ENCODE results near the gene TPPP2. TPM values are rescaled to one million over a fixed set of nuclear protein-coding genes. Genes with fewer than 3 reads are reported as not detected.

The TPPP2 gene
- total RNA-seq, 1 donor from 2014 or later = not detected

DNA sequence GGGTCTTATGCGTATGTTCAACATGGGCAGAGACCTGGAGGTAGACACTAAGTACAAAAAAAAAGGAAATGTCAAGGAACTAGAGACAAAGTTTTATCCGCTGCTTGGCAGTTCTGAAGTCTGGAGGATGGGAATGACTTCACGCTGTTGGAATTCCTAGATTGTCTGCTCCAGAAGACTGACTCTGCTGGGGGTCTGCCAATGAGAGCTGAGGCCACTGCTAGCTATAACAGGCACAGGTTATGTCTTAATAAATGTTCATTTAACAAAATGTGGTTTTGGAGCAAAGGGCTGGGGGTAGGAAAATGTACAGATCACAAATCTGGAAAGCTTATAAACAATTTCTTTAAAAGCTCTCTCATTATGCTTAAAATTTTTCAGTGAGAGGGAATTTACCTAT lies 33.5 kb downstream of the TPPP2 start:
- H3K27me3 ChIP-seq = no peaks in the 10 kb centered on the region
- no peak overlapping the region for H3K27ac ChIP-seq
- intact Hi-C loops (cut with DNase I) = no loop called here
- H3K36me3 ChIP-seq = no peaks in the 10 kb centered on the region
- H3K4me3 ChIP-seq = no peak overlapping the region
- TF ChIP-seq, protein P1, sequence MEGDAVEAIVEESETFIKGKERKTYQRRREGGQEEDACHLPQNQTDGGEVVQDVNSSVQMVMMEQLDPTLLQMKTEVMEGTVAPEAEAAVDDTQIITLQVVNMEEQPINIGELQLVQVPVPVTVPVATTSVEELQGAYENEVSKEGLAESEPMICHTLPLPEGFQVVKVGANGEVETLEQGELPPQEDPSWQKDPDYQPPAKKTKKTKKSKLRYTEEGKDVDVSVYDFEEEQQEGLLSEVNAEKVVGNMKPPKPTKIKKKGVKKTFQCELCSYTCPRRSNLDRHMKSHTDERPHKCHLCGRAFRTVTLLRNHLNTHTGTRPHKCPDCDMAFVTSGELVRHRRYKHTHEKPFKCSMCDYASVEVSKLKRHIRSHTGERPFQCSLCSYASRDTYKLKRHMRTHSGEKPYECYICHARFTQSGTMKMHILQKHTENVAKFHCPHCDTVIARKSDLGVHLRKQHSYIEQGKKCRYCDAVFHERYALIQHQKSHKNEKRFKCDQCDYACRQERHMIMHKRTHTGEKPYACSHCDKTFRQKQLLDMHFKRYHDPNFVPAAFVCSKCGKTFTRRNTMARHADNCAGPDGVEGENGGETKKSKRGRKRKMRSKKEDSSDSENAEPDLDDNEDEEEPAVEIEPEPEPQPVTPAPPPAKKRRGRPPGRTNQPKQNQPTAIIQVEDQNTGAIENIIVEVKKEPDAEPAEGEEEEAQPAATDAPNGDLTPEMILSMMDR (IDR thresholded peaks at IDR 0.05) = no peak
- no peak for DNase-seq (ENCODE audit: low spot score in 2 of 2)
- no peaks in the 10 kb centered on the region for H3K9me3 ChIP-seq
- peaks cover 0 to under 1% of the 10 kb centered on the region in 2 donors for H3K4me1 ChIP-seq

DNA sequence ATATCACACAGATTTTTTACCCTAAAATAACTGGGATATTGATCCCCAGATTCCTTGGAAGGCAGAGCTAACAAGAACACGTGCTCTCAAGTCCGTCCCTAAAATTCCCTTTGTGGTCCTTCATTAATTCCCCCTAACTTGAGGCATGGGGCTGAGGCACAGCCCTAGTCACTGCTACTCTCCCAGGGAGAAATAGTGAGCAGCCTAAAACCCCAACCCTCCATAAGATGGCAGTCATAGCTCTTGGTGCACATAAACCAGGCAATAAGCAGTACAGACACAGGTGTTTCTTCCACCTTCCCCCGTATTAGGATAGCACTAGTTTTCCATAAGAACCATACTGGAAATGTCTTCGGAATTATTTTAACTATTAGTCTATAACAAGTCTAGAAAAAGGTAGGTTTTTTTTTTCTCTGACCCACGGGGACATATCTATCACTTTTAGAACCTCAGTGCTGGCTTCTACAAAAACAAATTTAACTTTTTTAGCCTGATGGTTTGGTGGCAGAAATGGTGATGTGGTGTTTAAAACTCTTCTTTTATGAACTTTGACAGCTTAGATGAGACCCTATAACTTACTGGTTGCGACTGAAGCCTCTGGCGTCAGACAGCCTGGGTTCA lies 37.0 kb downstream of the TPPP2 start:
- intact Hi-C loops (cut with DNase I) = no loop called here
- no peaks in the 10 kb centered on the region for H3K36me3 ChIP-seq
- TF ChIP-seq, protein P1 (IDR thresholded peaks at IDR 0.05) = no peak
- H3K4me1 ChIP-seq = peaks cover 3 to 17% of the 10 kb centered on the region in 2 donors
- no peak overlapping the region for H3K4me3 ChIP-seq
- H3K9me3 ChIP-seq = no peaks in the 10 kb centered on the region
- DNase-seq (ENCODE audit: low spot score in 2 of 2) = no peak
- H3K27ac ChIP-seq = no peak overlapping the region
- H3K27me3 ChIP-seq = no peaks in the 10 kb centered on the region

DNA sequence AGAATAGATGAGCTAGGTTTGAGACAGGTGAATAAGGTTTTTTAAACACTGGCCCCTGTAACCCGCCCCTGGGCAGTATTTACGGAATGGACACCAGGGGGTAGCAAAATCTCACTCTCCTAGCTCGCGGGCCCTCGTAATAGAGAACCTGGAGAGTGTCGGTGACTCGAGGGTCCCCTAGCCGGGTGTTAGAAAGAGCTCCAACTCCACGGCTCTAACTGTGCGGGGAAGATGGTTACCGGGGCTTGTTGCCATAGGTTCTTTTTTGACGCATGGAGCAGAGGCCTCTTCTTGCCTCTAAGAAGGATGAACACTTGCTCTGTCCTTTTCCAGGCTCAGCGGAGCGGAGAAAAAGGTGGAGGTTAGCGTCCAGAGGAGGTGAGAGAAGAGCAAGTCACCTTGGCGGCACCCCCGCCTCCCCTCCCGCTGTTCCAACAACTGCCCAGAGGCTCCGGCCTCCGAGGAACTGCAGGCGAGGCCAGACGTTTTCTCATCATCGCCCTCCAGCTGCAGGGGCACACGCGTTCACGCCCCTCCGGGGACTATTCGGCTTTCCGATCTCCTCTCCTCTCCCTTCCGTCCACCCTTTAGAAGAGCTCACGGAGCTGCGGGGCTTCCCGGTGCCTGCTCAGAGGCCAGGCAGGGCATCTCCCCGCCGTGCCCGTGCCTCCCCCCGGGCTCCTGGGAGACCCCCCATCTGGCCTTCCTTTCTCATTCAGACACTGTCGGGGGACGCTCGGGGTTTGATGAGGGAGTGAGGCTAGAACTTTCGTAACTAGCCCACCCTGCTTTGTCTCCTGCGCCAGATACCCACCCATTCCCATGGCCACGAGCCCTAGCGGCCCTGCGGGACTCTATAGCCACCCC lies 38.7 kb downstream of the TPPP2 start:
- DNase-seq (ENCODE audit: low spot score in 2 of 2) = peak in 1 of 2 donors; percentile 83
- no peaks in the 10 kb centered on the region for H3K9me3 ChIP-seq
- TF ChIP-seq, protein P1 (IDR thresholded peaks at IDR 0.05) = peak; percentile 67 to 81 (median 68)
- no peaks in the 10 kb centered on the region for H3K27me3 ChIP-seq
- intact Hi-C loops (cut with DNase I) = loop anchor here (1.0 kb wide), 2 partner anchors 24 to 36 kb away; no protein-coding TSS in a partner anchor
- peak overlapping the region; percentile 68 to 83 for H3K4me3 ChIP-seq
- peak overlapping the region; percentile 95 to 96 for H3K27ac ChIP-seq
- peaks cover 11 to 25% of the 10 kb centered on the region in 2 donors for H3K4me1 ChIP-seq
- H3K36me3 ChIP-seq = peaks cover 2 to 8% of the 10 kb centered on the region in 2 donors

DNA sequence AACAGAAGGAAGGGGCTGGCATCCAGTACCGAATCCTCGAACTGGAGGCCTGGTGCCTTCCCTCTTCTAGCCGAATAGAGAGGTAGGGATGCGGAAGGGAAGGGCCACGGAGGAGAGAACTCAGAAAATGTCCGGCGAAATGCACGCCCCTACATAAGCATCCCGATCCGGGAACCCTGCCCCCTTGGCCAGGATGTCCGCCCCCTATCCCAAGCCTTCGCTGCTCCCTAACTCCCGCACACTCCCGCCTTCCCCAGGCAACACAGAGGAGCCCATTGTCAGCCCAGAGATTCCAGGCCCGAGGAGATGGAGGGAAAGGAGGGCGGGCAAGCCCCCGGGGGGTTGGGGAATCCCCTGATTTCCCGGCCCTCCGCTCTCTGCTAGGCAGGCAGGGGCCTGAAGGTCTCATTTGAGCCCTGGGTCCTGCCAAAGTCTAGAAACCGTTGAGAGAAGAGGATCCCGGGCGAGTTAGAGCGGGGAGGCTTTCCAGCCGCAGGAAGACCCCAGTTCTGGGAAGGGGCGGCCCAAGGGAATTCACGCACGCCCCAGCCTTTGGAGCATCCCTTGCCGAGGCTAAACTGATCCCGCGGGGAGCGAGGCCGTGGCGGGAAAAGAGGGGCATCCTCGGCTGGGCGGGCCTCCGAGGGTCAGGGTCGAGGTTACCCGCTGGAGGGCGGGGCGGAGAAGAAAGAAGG lies 39.5 kb downstream of the TPPP2 start:
- Histone ChIP-seq H3K27ac (peak overlapping the region; percentile 95 to 96), H3K27me3 (no peaks in the 10 kb centered on the region), H3K36me3 (peaks cover 10 to 15% of the 10 kb centered on the region in 2 donors), H3K4me1 (peaks cover 11 to 25% of the 10 kb centered on the region in 2 donors), H3K9me3 (no peaks in the 10 kb centered on the region), H3K4me3 (peak overlapping the region; percentile 68 to 83)
- TF ChIP-seq, protein P1 (IDR thresholded peaks at IDR 0.05) = no peak
- DNase-seq (ENCODE audit: low spot score in 2 of 2) = no peak
- intact Hi-C loops (cut with DNase I) = loop anchor here (1.0 kb wide), 2 partner anchors 23 to 35 kb away; no protein-coding TSS in a partner anchor

DNA sequence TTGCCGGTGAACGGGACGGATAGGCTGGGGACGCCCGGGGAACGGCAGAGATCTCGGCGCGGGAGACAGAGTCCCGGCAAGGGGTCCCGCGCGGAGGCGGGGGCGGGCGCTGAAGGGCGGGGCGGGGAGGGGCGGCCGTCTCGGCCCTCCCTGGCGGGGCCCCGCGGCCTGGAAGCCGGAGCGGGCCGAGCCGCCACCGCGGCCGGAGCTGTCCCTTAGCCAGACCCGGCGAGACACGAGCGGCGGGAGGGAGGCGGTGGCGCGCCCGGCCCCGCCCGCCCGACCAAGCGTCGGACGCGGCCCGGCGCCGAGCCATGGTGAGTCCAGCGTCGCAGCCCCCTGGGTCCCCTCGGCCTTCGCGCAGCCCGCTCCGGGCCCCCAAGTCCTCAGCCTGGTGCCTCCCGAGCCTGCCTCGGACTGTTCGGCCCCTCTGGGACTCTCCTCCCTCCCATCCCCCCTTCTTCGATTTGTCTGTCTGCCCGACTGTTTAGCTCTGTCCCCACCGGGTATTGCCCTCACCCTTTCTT lies 40.1 kb downstream of the TPPP2 start, which contains the start of gene ARHGEF40:
Gene ARHGEF40 (plus strand): TSS at position 222 of the 527 bp plus-strand sequence. CDS start 93 bp downstream, at position 315.
- TF ChIP-seq, protein P1 (IDR thresholded peaks at IDR 0.05) = no peak
- Histone ChIP-seq H3K27me3 (no peaks in the 10 kb centered on the region), H3K9me3 (no peaks in the 10 kb centered on the region), H3K4me3 (peak within 1 kb of the TSS; percentile 68 to 83), H3K36me3 (peaks cover 16 to 18% of the 10 kb centered on the region in 2 donors), H3K4me1 (peaks cover 11 to 25% of the 10 kb centered on the region in 2 donors), H3K27ac (peak within 1 kb of the TSS; percentile 95 to 96)
- peak in 1 of 2 donors; percentile 84 for DNase-seq (ENCODE audit: low spot score in 2 of 2)
- intact Hi-C loops (cut with DNase I) = no loop called here

Data from ascending aorta (tissue), 2 donors.